Measurements from ENCODE around the gene DOCK11. TPM values are rescaled to one million over a fixed set of nuclear protein-coding genes. Genes with fewer than 3 reads are reported as not detected.

The DOCK11 gene
- total and polyA plus RNA-seq, 2 experiments from 2014 or later: 11.2 to 12.5 TPM

GRCh38 chrX:118536687-118537461 lies 41.3 kb downstream of the DOCK11 start:
- Histone ChIP-seq H3K9me3 (ENCODE audit: low read depth) (no peaks in the 10 kb centered on the region), H3K4me1 (ENCODE audit: low read depth) (peaks cover 19% of the 10 kb centered on the region), H3K4me3 (no peak overlapping the region), H3K27ac (peak overlapping the region; percentile 69), H3K27me3 (no peaks in the 10 kb centered on the region), H3K36me3 (no peaks in the 10 kb centered on the region)
- peak; percentile 53 for TF ChIP-seq CTCF (IDR thresholded peaks at IDR 0.05; ENCODE audit: low read depth, low read length)
- DNase-seq (ENCODE audit: low read depth in 1 of 2, low spot score in 1 of 2): peak; percentile 28 to 61

- H3K27me3 ChIP-seq: no peaks in the 10 kb centered on the region
- no peak for TF ChIP-seq CTCF (IDR thresholded peaks at IDR 0.05; ENCODE audit: low read depth, low read length)
- peak in 1 of 2 donors; percentile 17 for DNase-seq (ENCODE audit: low read depth in 1 of 2, low spot score in 1 of 2)
- no peak overlapping the region for H3K27ac ChIP-seq
- no peaks in the 10 kb centered on the region for H3K9me3 ChIP-seq (ENCODE audit: low read depth)
- peaks cover 19% of the 10 kb centered on the region for H3K4me1 ChIP-seq (ENCODE audit: low read depth)
- no peak overlapping the region for H3K4me3 ChIP-seq
- no peaks in the 10 kb centered on the region for H3K36me3 ChIP-seq
These were observed 42.8 kb downstream of the DOCK11 start for GRCh38 chrX:118538386-118538785.

GRCh38 chrX:118540342-118540741 lies 44.7 kb downstream of the DOCK11 start:
- Histone ChIP-seq H3K9me3 (ENCODE audit: low read depth) (no peaks in the 10 kb centered on the region), H3K27ac (no peak overlapping the region), H3K27me3 (no peaks in the 10 kb centered on the region), H3K36me3 (no peaks in the 10 kb centered on the region), H3K4me3 (no peak overlapping the region), H3K4me1 (ENCODE audit: low read depth) (peaks cover 14% of the 10 kb centered on the region)
- no peak for TF ChIP-seq CTCF (IDR thresholded peaks at IDR 0.05; ENCODE audit: low read depth, low read length)
- DNase-seq (ENCODE audit: low read depth in 1 of 2, low spot score in 1 of 2): no peak

- no peak for DNase-seq (ENCODE audit: low read depth in 1 of 2, low spot score in 1 of 2)
- no peaks in the 10 kb centered on the region for H3K27me3 ChIP-seq
- no peak for TF ChIP-seq CTCF (IDR thresholded peaks at IDR 0.05; ENCODE audit: low read depth, low read length)
- H3K9me3 ChIP-seq (ENCODE audit: low read depth): no peaks in the 10 kb centered on the region
- H3K4me1 ChIP-seq (ENCODE audit: low read depth): peaks cover 14% of the 10 kb centered on the region
- no peaks in the 10 kb centered on the region for H3K36me3 ChIP-seq
- no peak overlapping the region for H3K4me3 ChIP-seq
- no peak overlapping the region for H3K27ac ChIP-seq
These were observed 45.9 kb downstream of the DOCK11 start for GRCh38 chrX:118541482-118541881.

GRCh38 chrX:118545510-118545909 lies 49.9 kb downstream of the DOCK11 start:
- H3K4me3 ChIP-seq: no peak overlapping the region
- H3K27ac ChIP-seq: no peak overlapping the region
- no peaks in the 10 kb centered on the region for H3K27me3 ChIP-seq
- no peak for DNase-seq (ENCODE audit: low read depth in 1 of 2, low spot score in 1 of 2)
- no peak for TF ChIP-seq CTCF (IDR thresholded peaks at IDR 0.05; ENCODE audit: low read depth, low read length)
- H3K36me3 ChIP-seq: no peaks in the 10 kb centered on the region
- H3K9me3 ChIP-seq (ENCODE audit: low read depth): no peaks in the 10 kb centered on the region
- H3K4me1 ChIP-seq (ENCODE audit: low read depth): no peaks in the 10 kb centered on the region

Data from cardiac muscle cell (in vitro differentiated cells and primary cell).